Astrocyte (in vitro differentiated cells and primary cell): ENCODE data around the gene HECA.
"Not testable (repeated sequence)": the region's sequence is repeated elsewhere in the genome, so short reads cannot be mapped to it uniquely, and the experiment has no call there.

Experiments used
- CTCF ChIP-seq: IDR thresholded peaks from 2 replicates; pipeline ENCODE4 v1.5.1; 2011; ENCODE audit warnings: low read depth, mild to moderate bottlenecking, inconsistent platforms, low read length, moderate library complexity; ENCODE audit not compliant: insufficient read depth
- EZH2 ChIP-seq: IDR thresholded peaks from 2 replicates; pipeline ENCODE4 v1.6.1; 2012; ENCODE audit warnings: mild to moderate bottlenecking, low read length, inconsistent platforms; ENCODE audit not compliant: insufficient read depth

GRCh38 chr6:139140854-139141253 is 6.0 kb downstream of the HECA start:
- not testable (repeated sequence) for TF ChIP-seq CTCF, EZH2
